Mesenchymal stem cell (in vitro differentiated cells and primary cell): ENCODE measurements around the gene TGFBR2.

ENCODE experiments used
- DNase-seq: peaks from one replicate; pipeline ENCODE4 v3.0.0-alpha.2; 2013
- H2AFZ ChIP-seq: one replicate; pipeline ENCODE4 v1.6.1; 2013; ENCODE audit warnings: low read depth, mild to moderate bottlenecking, control low read depth, inconsistent platforms, low read length, moderate library complexity
- H2AK5ac ChIP-seq: 2 replicates; pipeline ENCODE4 v1.6.1; 2013; ENCODE audit warnings: low read length, moderate library complexity, mild to moderate bottlenecking, inconsistent platforms; ENCODE audit not compliant: severe bottlenecking
- H2BK120ac ChIP-seq: one replicate; pipeline ENCODE4 v1.6.1; 2013; ENCODE audit warnings: low read depth, mild to moderate bottlenecking, inconsistent platforms, low read length, moderate library complexity
- H2BK12ac ChIP-seq, 2 experiments: one replicate each; pipeline ENCODE4 v1.6.1; 2013; ENCODE audit warnings: inconsistent platforms in 2 of 2, low read length in 2 of 2, mild to moderate bottlenecking in 2 of 2, moderate library complexity in 2 of 2, control low read depth in 1 of 2
- H2BK15ac ChIP-seq: one replicate; pipeline ENCODE4 v1.6.1; 2013; ENCODE audit warnings: mild to moderate bottlenecking, low read depth, inconsistent platforms; ENCODE audit not compliant: poor library complexity, severe bottlenecking
- H2BK5ac ChIP-seq: 2 replicates; pipeline ENCODE4 v1.6.1; 2013; ENCODE audit warnings: low read depth, mild to moderate bottlenecking, low read length, control low read depth, inconsistent platforms; ENCODE audit not compliant: poor library complexity, severe bottlenecking
- H3K14ac ChIP-seq, 2 experiments: one replicate each; pipeline ENCODE4 v1.6.1; 2013; ENCODE audit warnings: inconsistent platforms in 2 of 2, low read length in 2 of 2, control low read depth in 1 of 2, mild to moderate bottlenecking in 1 of 2, moderate library complexity in 1 of 2
- H3K18ac ChIP-seq, 2 experiments: one replicate each; pipeline ENCODE4 v1.6.1; 2013; ENCODE audit warnings: inconsistent platforms in 2 of 2, low read length in 2 of 2, control low read depth in 1 of 2, low read depth in 1 of 2, mild to moderate bottlenecking in 1 of 2
- H3K23ac ChIP-seq, 2 experiments: one replicate each; pipeline ENCODE4 v1.6.1; 2013; ENCODE audit warnings: inconsistent platforms in 2 of 2, low read length in 2 of 2, mild to moderate bottlenecking in 2 of 2, moderate library complexity in 2 of 2, control low read depth in 1 of 2
- H3K27ac ChIP-seq: 2 replicates; pipeline ENCODE4 v1.5.1; 2013; ENCODE audit warnings: mild to moderate bottlenecking, moderate library complexity, low read length, control low read depth, inconsistent platforms; ENCODE audit not compliant: poor library complexity, severe bottlenecking
- H3K27me3 ChIP-seq, 2 experiments: 2 replicates each; pipeline versions ENCODE4 v1.6.1 to v1.7.0; 2013; ENCODE audit warnings: low read length in 2 of 2, mild to moderate bottlenecking in 2 of 2, moderate library complexity in 2 of 2, control low read depth in 1 of 2, inconsistent platforms in 1 of 2; ENCODE audit not compliant: control insufficient read depth in 1 of 2, insufficient read depth in 1 of 2
- H3K36me3 ChIP-seq, 2 experiments: 2 replicates each; pipeline versions ENCODE4 v1.6.1 to v1.7.0; 2013; ENCODE audit warnings: low read length in 2 of 2, control low read depth in 1 of 2, inconsistent platforms in 1 of 2, low read depth in 1 of 2, mild to moderate bottlenecking in 1 of 2; ENCODE audit not compliant: insufficient read depth in 2 of 2, control insufficient read depth in 1 of 2
- H3K4ac ChIP-seq, 2 experiments: one replicate each; pipeline ENCODE4 v1.6.1; 2013; ENCODE audit warnings: inconsistent platforms in 2 of 2, low read length in 2 of 2, mild to moderate bottlenecking in 2 of 2, moderate library complexity in 2 of 2, control low read depth in 1 of 2, low read depth in 1 of 2
- H3K4me1 ChIP-seq: 2 replicates; pipeline ENCODE4 v1.6.1; 2013; ENCODE audit warnings: low read depth, low read length, control low read depth; ENCODE audit not compliant: control insufficient read depth, insufficient read depth
- H3K4me2 ChIP-seq: 2 replicates; pipeline ENCODE4 v1.6.1; 2013; ENCODE audit warnings: low read length, mild to moderate bottlenecking, inconsistent platforms; ENCODE audit not compliant: poor library complexity, severe bottlenecking
- H3K4me3 ChIP-seq, 2 experiments: 2 replicates each; pipeline versions ENCODE4 v1.5.1 to v1.7.0; 2013; ENCODE audit warnings: low read length in 2 of 2, mild to moderate bottlenecking in 2 of 2, control low read depth in 1 of 2, low read depth in 1 of 2; ENCODE audit not compliant: insufficient read depth in 1 of 2
- H3K79me1 ChIP-seq: replicated peaks from 2 replicates; pipeline ENCODE4 v1.6.1; 2013; ENCODE audit warnings: mild to moderate bottlenecking, control low read depth, low read length, inconsistent platforms; ENCODE audit not compliant: poor library complexity, severe bottlenecking
- H3K9ac ChIP-seq: 2 replicates; pipeline ENCODE4 v1.7.0; 2013; ENCODE audit warnings: mild to moderate bottlenecking, low read length, moderate library complexity
- H3K9me3 ChIP-seq: 2 replicates; pipeline ENCODE4 v1.7.0; 2013; ENCODE audit warnings: mild to moderate bottlenecking, low read length; ENCODE audit not compliant: control insufficient read depth
- H4K8ac ChIP-seq: one replicate; pipeline ENCODE4 v1.6.1; 2013; ENCODE audit warnings: inconsistent platforms, mild to moderate bottlenecking, low read length, moderate library complexity
- H4K91ac ChIP-seq: one replicate; pipeline ENCODE4 v1.6.1; 2013; ENCODE audit warnings: mild to moderate bottlenecking, low read length, inconsistent platforms
- WGBS: methylation state at CpG from one replicate; pipeline ENCODE4 v1.1.7; 2013; ENCODE audit warnings: mixed read lengths; 5-methylcytosine and 5-hydroxymethylcytosine counted together

TGFBR2 gene

DNA sequence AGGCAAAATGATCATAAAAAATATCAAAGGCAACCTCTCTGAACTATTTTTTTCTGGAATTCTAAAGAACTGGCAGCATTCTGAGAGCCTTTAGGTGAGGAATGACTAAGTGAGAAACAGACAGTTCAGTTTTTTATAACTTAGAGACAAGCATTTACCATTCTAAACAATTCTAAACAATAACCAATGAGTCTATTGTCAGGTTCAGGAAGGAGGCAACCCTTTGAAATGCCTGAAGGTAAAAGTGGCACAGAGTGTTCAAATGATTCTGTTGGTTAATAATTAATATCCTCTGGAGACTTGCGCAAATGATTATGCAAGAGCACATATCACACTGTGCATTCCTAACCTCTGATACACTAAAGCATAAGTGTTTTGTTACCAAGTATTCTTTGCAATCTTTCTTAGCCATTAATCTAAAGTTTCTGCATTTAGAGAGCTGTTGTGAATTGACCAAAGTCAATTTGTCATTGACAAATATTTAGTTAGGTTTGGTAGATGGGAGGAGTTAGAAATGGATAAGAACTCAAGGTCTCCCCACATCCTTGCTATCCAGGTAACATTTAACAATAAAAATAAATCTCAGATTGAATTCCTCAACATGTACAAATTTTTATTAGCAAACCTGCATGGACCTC lies 9.2 kb upstream of the TGFBR2 start:
- Histone ChIP-seq H3K36me3 (no peaks in the 10 kb centered on the region), H3K9me3 (peaks cover 5% of the 10 kb centered on the region), H3K4me3 (no peak overlapping the region), H3K18ac (no peak overlapping the region), H3K4me2 (no peak overlapping the region), H2BK12ac (no peak overlapping the region), H3K27ac (peak overlapping the region; percentile 87), H3K4ac (no peak overlapping the region), H4K91ac (no peak overlapping the region), H3K14ac (no peak overlapping the region), H2BK5ac (no peak overlapping the region), H3K9ac (peak overlapping the region; percentile 12), H2AK5ac (no peak overlapping the region), H2BK15ac (no peak overlapping the region), H3K4me1 (peaks cover 4% of the 10 kb centered on the region), H4K8ac (no peak overlapping the region), H3K79me1 (no peaks in the 10 kb centered on the region), H2BK120ac (no peak overlapping the region), H2AFZ (no peak overlapping the region), H3K27me3 (no peaks in the 10 kb centered on the region), H3K23ac (no peak overlapping the region)
- no CpG with 5 or more reads among the region's 1 CpG for WGBS
- DNase-seq: peak; percentile 70

DNA sequence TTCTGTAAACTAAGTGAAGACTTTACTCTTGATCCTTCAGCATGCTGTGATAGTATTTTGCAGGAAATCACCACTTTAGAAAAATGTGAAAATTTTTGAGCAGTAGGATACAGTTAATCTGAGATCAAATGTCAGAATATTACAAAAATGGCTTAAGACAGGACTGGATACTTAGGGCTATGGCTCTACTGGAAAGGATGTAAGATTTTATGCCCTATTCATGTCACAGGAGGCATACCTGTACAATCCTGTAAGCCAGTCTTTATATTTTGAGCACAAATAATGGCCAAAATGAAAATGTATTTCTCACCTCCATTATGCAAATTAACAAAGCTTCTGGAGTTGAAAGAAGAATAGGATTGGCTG lies 8.6 kb upstream of the TGFBR2 start:
- Histone ChIP-seq H2BK12ac (no peak overlapping the region), H3K27ac (peak overlapping the region; percentile 83), H3K4me2 (no peak overlapping the region), H2BK15ac (no peak overlapping the region), H2BK5ac (no peak overlapping the region), H3K4me1 (peaks cover 4% of the 10 kb centered on the region), H2AK5ac (no peak overlapping the region), H2BK120ac (no peak overlapping the region), H3K4ac (no peak overlapping the region), H3K14ac (no peak overlapping the region), H3K23ac (no peak overlapping the region), H3K79me1 (no peaks in the 10 kb centered on the region), H3K4me3 (no peak overlapping the region), H4K91ac (no peak overlapping the region), H3K27me3 (no peaks in the 10 kb centered on the region), H3K18ac (no peak overlapping the region), H3K9ac (no peak overlapping the region), H4K8ac (no peak overlapping the region), H3K36me3 (no peaks in the 10 kb centered on the region), H2AFZ (no peak overlapping the region), H3K9me3 (no peaks in the 10 kb centered on the region)
- DNase-seq: no peak

DNA sequence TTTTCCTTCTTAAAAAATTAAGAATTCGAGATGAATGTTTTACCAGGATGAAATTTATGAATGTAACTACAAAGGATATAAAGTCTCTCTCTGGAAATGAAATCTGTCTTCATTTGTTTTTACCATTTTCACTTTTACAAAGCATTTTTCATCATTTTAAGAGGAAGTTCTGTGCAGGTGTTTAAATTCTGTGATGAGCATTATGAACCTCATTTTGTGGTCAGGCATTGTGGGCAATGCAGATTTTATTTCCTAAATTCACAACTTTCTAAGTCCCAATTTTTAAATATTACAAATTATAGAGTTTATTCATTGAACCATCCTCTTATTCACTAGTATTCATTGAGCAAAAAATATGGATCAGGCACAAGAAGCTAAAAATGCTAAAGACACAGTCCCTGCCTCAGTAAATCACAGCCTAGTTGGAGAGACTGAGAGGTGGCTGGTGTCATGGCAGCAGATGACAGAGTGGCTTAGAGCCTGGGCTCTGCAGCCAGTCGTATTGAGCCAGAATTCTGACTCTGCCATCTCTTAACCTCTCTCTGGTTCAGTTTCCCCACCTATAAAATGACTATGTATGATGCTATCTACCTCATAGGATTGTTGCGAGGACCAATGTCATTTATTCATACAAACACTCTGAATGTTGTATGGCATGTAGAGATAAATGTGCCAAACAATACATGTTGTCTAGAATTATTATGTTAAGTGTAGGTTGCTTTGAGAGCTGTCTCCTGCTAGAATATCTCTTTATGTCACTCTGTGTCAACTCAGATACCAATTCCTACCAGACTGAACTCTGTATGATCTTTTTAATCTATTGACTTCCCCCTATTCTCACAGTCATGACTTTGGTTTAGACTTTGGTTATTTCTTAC lies 7.5 kb upstream of the TGFBR2 start:
- Histone ChIP-seq H3K4ac (peak overlapping the region in 1 of 2 experiments; percentile 79), H3K4me2 (no peak overlapping the region), H4K91ac (no peak overlapping the region), H2AK5ac (peak overlapping the region; percentile 17), H3K9me3 (no peaks in the 10 kb centered on the region), H4K8ac (no peak overlapping the region), H2BK15ac (no peak overlapping the region), H3K23ac (no peak overlapping the region), H2BK120ac (no peak overlapping the region), H3K36me3 (no peaks in the 10 kb centered on the region), H3K4me3 (no peak overlapping the region), H3K27me3 (no peaks in the 10 kb centered on the region), H3K79me1 (no peaks in the 10 kb centered on the region), H3K18ac (peak overlapping the region in 1 of 2 experiments; percentile 21), H3K14ac (peak overlapping the region in 1 of 2 experiments; percentile 28), H2AFZ (no peak overlapping the region), H3K9ac (no peak overlapping the region), H2BK12ac (peak overlapping the region in 1 of 2 experiments; percentile 77), H3K4me1 (peaks cover 4% of the 10 kb centered on the region), H3K27ac (no peak overlapping the region), H2BK5ac (no peak overlapping the region)
- no peak for DNase-seq
- 80% methylated on average over 1 of the region's 3 CpGs for WGBS

DNA sequence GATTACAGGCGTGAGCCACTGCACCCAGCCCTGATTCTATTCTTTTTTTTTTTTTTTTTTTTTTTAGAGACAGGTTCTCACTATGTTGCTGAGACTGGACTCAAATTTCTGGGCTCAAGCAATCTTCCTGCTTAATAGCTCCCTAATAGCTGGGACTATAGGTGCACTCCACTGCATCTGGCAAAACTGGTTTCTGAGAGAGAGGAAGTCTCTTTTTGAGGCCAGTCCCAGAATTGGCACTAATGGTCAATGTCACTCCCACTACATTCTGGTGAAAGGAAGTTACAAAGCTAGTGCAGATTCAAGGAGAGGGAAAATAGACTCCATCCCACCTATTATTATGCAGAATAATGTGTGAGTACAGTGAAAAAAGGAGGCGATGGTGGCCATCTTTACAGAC lies 5.8 kb upstream of the TGFBR2 start:
- DNase-seq: no peak
- H4K8ac ChIP-seq: no peak overlapping the region
- H2BK120ac ChIP-seq: no peak overlapping the region
- no peak overlapping the region for H2BK5ac ChIP-seq
- no peak overlapping the region for H3K14ac ChIP-seq
- no peak overlapping the region for H3K27ac ChIP-seq
- no peak overlapping the region for H2AK5ac ChIP-seq
- peak overlapping the region in 1 of 2 experiments; percentile 67 for H2BK12ac ChIP-seq
- H3K27me3 ChIP-seq: no peaks in the 10 kb centered on the region
- WGBS: no CpG with 5 or more reads among the region's 2 CpGs
- H3K23ac ChIP-seq: no peak overlapping the region
- no peak overlapping the region for H3K9ac ChIP-seq
- H3K9me3 ChIP-seq: no peaks in the 10 kb centered on the region
- no peak overlapping the region for H2AFZ ChIP-seq
- H3K4me3 ChIP-seq: no peak overlapping the region
- H3K18ac ChIP-seq: no peak overlapping the region
- no peak overlapping the region for H3K4ac ChIP-seq
- H3K36me3 ChIP-seq: no peaks in the 10 kb centered on the region
- peaks cover 1% of the 10 kb centered on the region for H3K79me1 ChIP-seq
- H3K4me1 ChIP-seq: peaks cover 7% of the 10 kb centered on the region
- H4K91ac ChIP-seq: no peak overlapping the region
- no peak overlapping the region for H2BK15ac ChIP-seq
- no peak overlapping the region for H3K4me2 ChIP-seq
